Brain microvascular endothelial cell (primary cell): ENCODE measurements around the gene MYADML2.
"Not testable (repeated sequence)": the region's sequence is repeated elsewhere in the genome, so short reads cannot be mapped to it uniquely, and the experiment has no call there.

Experiments used
- DNase-seq: peaks from one replicate; pipeline ENCODE4 v3.0.0-alpha.2; 2020
- H3K27ac ChIP-seq: fragments of 250-450 bp; sonication (Bioruptor Pico); 2 replicates; pipeline ENCODE4 v1.5.1; 2020; ENCODE audit warnings: mild to moderate bottlenecking, moderate library complexity
- H3K27me3 ChIP-seq: fragments of 250-450 bp; sonication (Bioruptor Pico); replicated peaks from 2 replicates; pipeline ENCODE4 v1.5.1; 2020; ENCODE audit warnings: mild to moderate bottlenecking
- H3K36me3 ChIP-seq: fragments of 250-450 bp; sonication (Bioruptor Pico); replicated peaks from 2 replicates; pipeline ENCODE4 v1.5.1; 2020; ENCODE audit warnings: mild to moderate bottlenecking
- H3K4me3 ChIP-seq: 2 replicates; pipeline ENCODE4 v1.5.1; 2011; ENCODE audit warnings: low read depth, mild to moderate bottlenecking, control low read depth, low read length, moderate library complexity
- CTCF ChIP-seq: IDR thresholded peaks from 2 replicates; pipeline ENCODE4 v1.5.1; 2011; ENCODE audit warnings: low read depth, mild to moderate bottlenecking, moderate library complexity, low read length, control low read depth, inconsistent platforms; ENCODE audit errors: missing control alignments
- in situ Hi-C: cut with HindIII; loops from 2 replicates; pipeline ENCODE4 v1.10.0; 2017; ENCODE audit warnings: low sequenced_read_pairs, low pct_ligation_motif_present

Gene MYADML2

GRCh38 chr17:81984773-81985410 is 37.9 kb upstream of the MYADML2 start:
- Histone ChIP-seq H3K27ac (no peak overlapping the region), H3K36me3 (peaks cover 13% of the 10 kb centered on the region), H3K4me3 (no peak overlapping the region), H3K27me3 (no peaks in the 10 kb centered on the region)
- in situ Hi-C loops, result no loop called here
- TF ChIP-seq CTCF, result no peak
- DNase-seq, result no peak

DNA sequence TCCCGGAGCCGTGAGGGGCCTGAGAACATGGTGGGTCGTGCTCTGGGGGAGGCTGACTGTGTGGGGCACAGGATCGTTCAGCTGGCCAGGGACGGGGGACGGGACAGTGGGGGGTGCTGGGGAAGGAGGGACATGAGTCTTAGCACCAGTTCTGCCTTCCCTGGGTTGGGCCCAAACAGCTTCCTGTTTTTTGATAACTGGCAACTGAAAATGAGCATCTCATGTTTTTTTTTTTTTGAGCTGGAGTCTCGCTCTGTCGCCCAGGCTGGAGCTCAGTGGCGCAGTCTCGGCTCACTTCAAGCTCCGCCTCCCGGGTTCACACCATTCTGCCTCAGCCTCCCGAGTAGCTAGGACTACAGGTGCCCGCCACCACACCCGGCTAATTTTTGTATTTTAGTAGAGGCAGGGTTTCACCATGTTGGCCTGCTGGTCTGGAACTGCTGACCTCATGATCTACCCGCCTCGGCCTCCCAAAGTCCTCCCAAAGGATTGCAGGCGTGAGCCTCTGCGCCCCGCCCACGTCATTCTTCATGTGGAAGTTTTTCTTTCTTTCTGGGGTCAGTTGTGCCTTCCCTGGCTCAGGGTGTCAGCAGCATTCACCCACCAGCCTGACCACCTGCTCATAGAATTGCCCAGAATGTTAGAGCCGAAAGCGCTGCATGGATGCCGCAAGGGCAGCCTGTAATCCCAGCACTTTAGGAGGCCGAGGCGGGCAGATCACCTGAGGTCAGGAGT is 36.8 kb upstream of the MYADML2 start:
- TF ChIP-seq CTCF, result no peak
- H3K27me3 ChIP-seq, result no peaks in the 10 kb centered on the region
- H3K36me3 ChIP-seq, result peaks cover 13% of the 10 kb centered on the region
- no peak overlapping the region for H3K27ac ChIP-seq
- no peak for DNase-seq
- no peak overlapping the region for H3K4me3 ChIP-seq
- in situ Hi-C loops, result no loop called here

- in situ Hi-C loops, result no loop called here
- Histone ChIP-seq H3K4me3 (no peak overlapping the region), H3K27me3 (no peaks in the 10 kb centered on the region), H3K36me3 (peaks cover 13% of the 10 kb centered on the region), H3K27ac (no peak overlapping the region)
- no peak for DNase-seq
- TF ChIP-seq CTCF, result no peak
These were observed 36.1 kb upstream of the MYADML2 start for GRCh38 chr17:81983011-81983638.

GRCh38 chr17:81981511-81981910 is 34.5 kb upstream of the MYADML2 start:
- H3K27me3 ChIP-seq, H3K27ac ChIP-seq, DNase-seq, H3K4me3 ChIP-seq, in situ Hi-C loops: not testable (repeated sequence)
- peaks cover 13% of the 10 kb centered on the region for H3K36me3 ChIP-seq

GRCh38 chr17:81980707-81981343 is 33.8 kb upstream of the MYADML2 start:
- Histone ChIP-seq H3K27me3 (no peaks in the 10 kb centered on the region), H3K4me3 (no peak overlapping the region), H3K36me3 (peaks cover 11% of the 10 kb centered on the region), H3K27ac (no peak overlapping the region)
- in situ Hi-C loops, result no loop called here
- no peak for TF ChIP-seq CTCF
- DNase-seq, result no peak

DNA sequence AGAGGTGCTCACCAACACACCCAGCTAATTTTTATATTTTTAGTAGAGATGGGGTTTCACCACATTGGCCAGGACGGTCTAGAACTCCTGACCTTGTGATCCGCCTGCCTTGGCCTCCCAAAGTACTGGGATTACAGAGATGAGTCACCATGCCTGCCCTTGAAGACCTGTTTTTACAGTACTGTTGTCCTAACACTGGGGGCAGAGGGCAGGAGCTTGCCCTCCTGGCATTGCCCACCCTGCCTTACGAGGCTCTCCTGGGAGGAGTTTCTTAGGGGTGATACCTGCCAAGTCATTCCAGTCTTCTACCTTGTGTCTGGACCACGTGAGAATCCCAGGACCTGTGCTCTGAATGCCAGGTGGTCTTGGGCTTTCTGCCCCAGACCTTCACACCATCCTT is 33.1 kb upstream of the MYADML2 start:
- in situ Hi-C loops, result no loop called here

More for the DNA sequence above, 33.1 kb upstream of the MYADML2 start:
- DNase-seq, result no peak
- H3K36me3 ChIP-seq, result peaks cover 6% of the 10 kb centered on the region
- no peaks in the 10 kb centered on the region for H3K27me3 ChIP-seq
- no peak overlapping the region for H3K27ac ChIP-seq
- no peak overlapping the region for H3K4me3 ChIP-seq
- no peak for TF ChIP-seq CTCF
